Transverse colon (tissue), 4 donors: ENCODE results near the gene MYO1A. TPM values are rescaled to one million over a fixed set of nuclear protein-coding genes. Genes with fewer than 3 reads are reported as not detected.

Experiments
- DNase-seq: peaks from one replicate; pipeline ENCODE4 v3.0.0-alpha.2; 2019
- H3K27ac ChIP-seq, 4 donors: fragments of 200-600 bp; sonication (generic); 2 replicates each; pipeline ENCODE4 v1.5.1; 2016 to 2018; ENCODE audit warnings: inconsistent platforms in 4 of 4
- H3K27me3 ChIP-seq: fragments of 200-600 bp; sonication (generic); 2 replicates; pipeline ENCODE4 v1.5.1; 2017; ENCODE audit warnings: inconsistent platforms
- H3K36me3 ChIP-seq, 4 donors: fragments of 200-600 bp; sonication (generic); 2 replicates each; pipeline ENCODE4 v1.5.1; 2017 to 2019; ENCODE audit warnings: inconsistent platforms in 4 of 4
- H3K4me1 ChIP-seq, 4 donors: fragments of 200-600 bp; sonication (generic); 2 replicates each; pipeline ENCODE4 v1.5.1; 2017 to 2020; ENCODE audit warnings: inconsistent platforms in 4 of 4
- H3K4me3 ChIP-seq, 4 donors: fragments of 200-600 bp; sonication (generic); 1 replicate in 1 of 4; 2 replicates in 3 of 4; pipeline versions ENCODE4 v1.5.1 to v1.6.1; 2017 to 2019; ENCODE audit warnings: inconsistent platforms in 4 of 4
- H3K9me3 ChIP-seq, 2 donors: fragments of 200-600 bp; sonication (generic); 2 replicates each; pipeline ENCODE4 v1.5.1; 2017 to 2019; ENCODE audit warnings: inconsistent platforms in 2 of 2
- CTCF ChIP-seq, 5 experiments: fragments of 200-600 bp in 3 of 5; fragments of 450-650 bp in 2 of 5; sonication (generic) in 3 of 5; IDR thresholded peaks; 1 replicate in 2 of 5; 2 replicates in 3 of 5; pipeline ENCODE4 v1.5.1; 2016 to 2017; ENCODE audit warnings: antibody characterized with exemption in 5 of 5, inconsistent platforms in 3 of 5, mild to moderate bottlenecking in 2 of 5, moderate library complexity in 1 of 5
- EP300 ChIP-seq: sonication (generic); formaldehyde crosslinking; IDR thresholded peaks from one replicate; pipeline ENCODE4 v1.6.1; 2017; ENCODE audit warnings: antibody characterized with exemption, low read depth
- POLR2A ChIP-seq: fragments of 450-650 bp; IDR thresholded peaks from one replicate; pipeline ENCODE4 v1.6.1; 2016; ENCODE audit warnings: antibody characterized with exemption, mild to moderate bottlenecking, moderate library complexity
- POLR2AphosphoS5 ChIP-seq, 3 donors: sonication (generic); formaldehyde crosslinking; IDR thresholded peaks; one replicate each; pipeline ENCODE4 v1.6.1; 2016; ENCODE audit warnings: antibody characterized with exemption in 3 of 3
- WGBS, 2 donors: methylation state at CpG; one replicate each; pipeline ENCODE4 v1.1.5; 2018; ENCODE audit warnings: low coverage in 1 of 2; 5-methylcytosine and 5-hydroxymethylcytosine counted together
- in situ Hi-C, 4 donors: fragments of 200-750 bp; cut with MboI; loops; one replicate each; pipeline versions ENCODE4 v1.15.0 to v1.15.1; 2017; ENCODE audit warnings: low sequenced_read_pairs in 3 of 4, low pct_ligation_motif_present in 1 of 4, low pct_unique_long_range_greater_than_20kb in 1 of 4
- intact Hi-C: fragments of 100-400 bp; cut with DNase I; formaldehyde crosslinking; loops from one replicate; pipeline ENCODE4 v1.15.1; 2023; ENCODE audit warnings: low total_unique reads
- total RNA-seq, 4 donors: library from RNA; depleted of rRNA; stranded (reverse); fragments of >200 nt; gene quantifications; one replicate each; pipeline ENCODE4 v1.1.0, GENCODE V29; 2016

MYO1A gene
- total RNA-seq, 4 donors from 2014 or later, result 118 to 234 (median 184) TPM

- intact Hi-C loops (loop anchor here (2.0 kb wide), 1 partner anchor 23 kb away; the partner anchor contains the start of gene STAT6), in situ Hi-C loops (no loop called here)
- H3K36me3 ChIP-seq, result no peaks in the 10 kb centered on the region
- H3K4me3 ChIP-seq, result peak overlapping the region; percentile 43 to 77 (median 60)
- 1% methylated on average over 33 of the region's 37 CpGs; no CpG with 5 or more reads in 1 of the 2 donors for WGBS, 2 donors
- peaks cover 15 to 64% (median 52%) of the 10 kb centered on the region in 4 donors for H3K4me1 ChIP-seq
- peak overlapping the region; percentile 92 to 98 (median 96) for H3K27ac ChIP-seq
- H3K9me3 ChIP-seq, result no peaks in the 10 kb centered on the region
- no peaks in the 10 kb centered on the region for H3K27me3 ChIP-seq
- TF ChIP-seq EP300 (no peak), POLR2AphosphoS5 (IDR thresholded peaks at IDR 0.05) (peak in 2 of 3 donors; percentile 46 to 53), CTCF (IDR thresholded peaks at IDR 0.05) (no peak), POLR2A (peak; percentile 46)
- peak; percentile 88 for DNase-seq
Observed at GRCh38 chr12:57087691-57088353, 37.9 kb upstream of the MYO1A start.

- Histone ChIP-seq H3K27me3 (no peaks in the 10 kb centered on the region), H3K36me3 (no peaks in the 10 kb centered on the region), H3K27ac (peak overlapping the region; percentile 92 to 98 (median 96)), H3K9me3 (no peaks in the 10 kb centered on the region), H3K4me3 (peak overlapping the region; percentile 43 to 77 (median 60)), H3K4me1 (peaks cover 12 to 58% (median 47%) of the 10 kb centered on the region in 4 donors)
- in situ Hi-C loops, result no loop called here
- DNase-seq, result peak; percentile 89
- intact Hi-C loops, result no loop called here
- no peak for TF ChIP-seq EP300
- peak; percentile 65 to 78 (median 76) for TF ChIP-seq POLR2AphosphoS5 (IDR thresholded peaks at IDR 0.05)
- TF ChIP-seq POLR2A, result peak; percentile 66
- WGBS, 2 donors, result 1% methylated on average over 51 of the region's 52 CpGs; no CpG with 5 or more reads in 1 of the 2 donors
Observed at GRCh38 chr12:57087010-57087690, 37.2 kb upstream of the MYO1A start.

GRCh38 chr12:57086493-57087009 is 36.6 kb upstream of the MYO1A start:
- peak overlapping the region; percentile 43 to 77 (median 60) for H3K4me3 ChIP-seq
- peaks cover 11 to 52% (median 43%) of the 10 kb centered on the region in 4 donors for H3K4me1 ChIP-seq
- 0 to 2% methylated on average over 2 to 14 of the region's 14 CpGs for WGBS, 2 donors
- peak overlapping the region; percentile 92 to 98 (median 96) for H3K27ac ChIP-seq
- peak; percentile 58 for DNase-seq
- no peaks in the 10 kb centered on the region for H3K36me3 ChIP-seq
- H3K9me3 ChIP-seq, result no peaks in the 10 kb centered on the region
- in situ Hi-C loops, result no loop called here
- H3K27me3 ChIP-seq, result no peaks in the 10 kb centered on the region
- TF ChIP-seq POLR2A, result no peak
- no peak for TF ChIP-seq EP300
- TF ChIP-seq CTCF (IDR thresholded peaks at IDR 0.05), result peak in 2 of 5 experiments; percentile 3 to 16
- no peak for TF ChIP-seq POLR2AphosphoS5 (IDR thresholded peaks at IDR 0.05)
- intact Hi-C loops, result no loop called here

GRCh38 chr12:57085999-57086492 is 36.1 kb upstream of the MYO1A start:
- intact Hi-C loops (no loop called here), in situ Hi-C loops (no loop called here)
- Histone ChIP-seq H3K36me3 (no peaks in the 10 kb centered on the region), H3K4me1 (peaks cover 6 to 47% (median 38%) of the 10 kb centered on the region in 4 donors), H3K9me3 (no peaks in the 10 kb centered on the region), H3K27ac (peak overlapping the region; percentile 92 to 98 (median 96)), H3K27me3 (no peaks in the 10 kb centered on the region), H3K4me3 (peak overlapping the region in 1 of 4 donors; percentile 68)
- TF ChIP-seq POLR2AphosphoS5 (IDR thresholded peaks at IDR 0.05) (peak in 1 of 3 donors; percentile 19), POLR2A (no peak), EP300 (no peak), CTCF (IDR thresholded peaks at IDR 0.05) (no peak)
- WGBS, 2 donors, result 35 to 37% methylated on average over 11 to 12 of the region's 12 CpGs
- DNase-seq, result peak; percentile 46
